GM15510 (cell line): ENCODE data around the gene EOLA2.
"Not testable (repeated sequence)": the region's sequence is repeated elsewhere in the genome, so short reads cannot be mapped to it uniquely, and the experiment has no call there.

ENCODE experiments used
- POLR2A ChIP-seq: IDR thresholded peaks from 3 replicates; pipeline ENCODE4 v1.6.1; 2011; ENCODE audit warnings: borderline replicate concordance; ENCODE audit not compliant: insufficient read length; ENCODE audit errors: extremely low read depth

EOLA2 gene

DNA sequence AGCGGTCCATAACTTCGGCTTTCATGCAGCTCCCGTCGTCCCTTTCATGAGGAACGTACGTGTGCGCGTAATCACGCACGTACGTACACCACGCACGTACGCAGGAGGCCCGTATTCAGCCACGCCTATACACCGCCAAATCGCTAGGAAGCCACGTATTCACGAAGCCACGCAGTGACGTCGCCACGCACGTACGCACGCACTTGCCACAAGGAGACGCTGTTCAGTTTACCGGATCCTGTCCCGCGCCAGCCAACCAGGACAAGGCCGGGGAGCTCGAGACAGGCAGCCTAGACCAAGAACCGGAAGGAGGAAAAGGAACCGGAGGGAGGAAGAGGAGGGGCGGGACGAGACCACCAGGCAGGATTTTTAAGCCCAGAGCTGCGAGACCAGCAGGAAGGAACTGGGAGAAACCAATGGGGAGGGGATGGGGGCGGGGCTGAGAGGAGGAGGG, at the start of gene EOLA2:
TSS of gene EOLA2 (minus strand) at position 65 of the 454 bp plus-strand sequence. CDS start 4,617 bp downstream, outside the sequence.
- peak; percentile 62 for TF ChIP-seq POLR2A

DNA sequence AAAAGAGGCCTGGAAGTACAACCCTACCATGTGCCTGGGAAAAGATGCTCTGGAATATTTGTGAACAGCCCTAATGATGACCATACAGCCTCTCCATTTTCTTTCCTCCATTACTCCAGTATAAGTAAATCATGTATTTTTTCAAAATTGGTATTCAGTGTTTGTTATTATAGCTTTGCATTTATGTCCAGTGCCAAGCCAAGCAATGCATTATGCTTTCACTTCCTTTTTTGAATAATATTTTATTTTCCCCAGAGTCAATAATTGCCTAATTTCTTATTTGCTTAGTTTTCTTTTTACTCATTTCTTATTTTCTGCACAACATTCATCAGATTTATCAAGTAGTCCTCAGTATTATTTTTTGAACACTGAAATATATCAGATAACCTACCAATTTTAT, 49.3 kb upstream of the EOLA2 start:
- no peak for TF ChIP-seq POLR2A

DNA sequence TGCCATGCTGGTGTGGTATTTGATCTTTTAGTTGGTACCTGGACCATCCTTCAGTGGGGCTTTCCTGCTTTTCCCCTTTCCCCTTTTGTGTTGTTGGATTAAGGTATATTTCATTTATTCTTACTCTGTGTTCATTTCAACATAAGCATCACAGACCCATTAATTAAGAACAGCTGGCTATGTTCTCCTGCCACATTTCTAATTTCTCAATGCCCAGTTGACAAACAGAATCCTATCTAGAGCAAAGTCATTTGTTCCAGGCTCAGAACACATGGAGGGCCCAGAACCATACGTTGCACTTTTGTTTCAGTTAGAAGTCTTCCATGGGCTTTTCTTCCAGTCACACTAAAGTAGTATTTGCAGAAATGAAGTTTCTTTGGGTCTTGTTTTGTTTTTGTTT, 46.1 kb upstream of the EOLA2 start:
- no peak for TF ChIP-seq POLR2A

DNA sequence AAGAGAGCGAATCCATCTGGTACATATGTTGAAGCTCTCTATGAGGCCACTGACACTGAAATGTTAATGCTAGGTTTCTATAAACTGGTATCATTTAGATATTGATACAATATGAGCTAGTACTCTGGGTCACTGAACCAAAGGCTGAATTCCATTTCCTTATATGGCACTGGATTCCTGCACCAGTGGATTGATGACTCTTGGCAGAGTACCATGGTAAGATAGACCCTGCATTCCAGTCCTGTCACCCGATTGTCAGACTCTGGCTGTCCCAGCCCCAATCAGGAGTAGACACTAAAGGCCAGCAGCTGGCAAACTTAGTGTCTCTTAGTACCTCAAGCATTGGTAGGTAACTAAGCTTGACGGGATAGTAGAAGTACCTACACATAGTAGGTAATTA, 44.0 kb upstream of the EOLA2 start:
- no peak for TF ChIP-seq POLR2A

DNA sequence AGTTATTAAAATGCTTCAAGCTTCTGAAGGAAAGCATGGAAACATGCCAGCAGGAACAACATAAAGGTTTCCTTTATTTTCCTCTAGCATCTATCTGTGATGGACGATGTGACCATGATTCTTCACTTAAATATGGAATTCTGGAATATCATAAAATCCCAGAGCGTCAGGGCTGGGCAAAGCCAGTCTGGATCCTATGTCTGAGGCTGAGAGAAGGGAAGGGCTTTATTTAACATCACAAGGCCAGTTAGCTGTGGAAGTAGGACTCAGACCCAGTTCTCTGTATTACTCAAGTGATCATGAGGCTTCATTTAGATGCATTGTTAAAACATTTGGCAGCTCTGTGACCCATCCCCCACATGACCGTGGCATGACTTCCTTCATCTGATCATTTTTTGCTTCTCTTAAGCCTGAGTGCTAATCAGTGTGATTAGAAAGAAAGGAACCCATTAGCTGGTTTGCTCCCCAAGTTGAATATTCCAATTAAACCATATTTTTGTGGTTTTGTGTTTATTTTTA, 40.9 kb upstream of the EOLA2 start:
- no peak for TF ChIP-seq POLR2A

DNA sequence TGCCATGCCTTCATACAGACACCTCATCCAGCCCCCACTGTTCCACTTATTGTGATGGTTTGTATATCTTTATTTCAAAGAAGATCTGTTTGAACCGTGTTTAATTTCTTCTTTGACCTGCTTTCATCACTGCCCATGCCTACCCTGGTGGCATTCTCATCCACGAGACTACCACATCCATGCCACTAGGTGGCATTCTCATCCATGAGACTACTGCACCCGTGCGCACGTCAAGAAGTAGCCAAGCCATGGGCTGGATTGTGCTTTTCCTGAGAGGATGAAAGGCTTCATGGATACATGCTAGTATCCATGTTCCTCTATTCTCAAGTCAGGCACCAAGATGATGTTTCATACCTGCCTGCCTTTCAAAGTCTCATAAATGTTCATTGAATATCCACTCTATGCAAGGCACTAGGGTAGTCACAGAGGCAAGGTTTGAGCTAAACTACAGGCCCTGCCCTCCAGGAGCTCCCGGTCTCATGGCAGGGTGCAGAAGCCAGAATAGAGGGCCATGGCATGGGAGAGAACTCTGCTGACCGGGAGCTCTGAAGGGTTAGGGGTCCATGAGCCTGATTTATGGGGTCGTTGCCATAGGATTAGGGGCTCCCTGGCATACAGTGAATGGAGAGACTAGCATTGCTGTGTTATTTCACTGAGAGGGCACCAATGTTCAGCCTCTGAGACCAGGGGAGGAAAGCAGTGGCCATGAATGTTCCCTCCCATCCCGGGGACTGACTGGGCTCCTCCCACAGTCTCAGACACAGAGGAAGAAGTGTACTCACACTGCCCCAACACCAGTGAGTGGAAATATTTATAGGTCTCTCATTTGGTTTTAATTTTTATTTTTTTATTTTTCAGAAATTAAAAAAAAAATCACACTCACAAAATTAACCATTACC, 24.8 kb upstream of the EOLA2 start:
- TF ChIP-seq POLR2A: no peak

DNA sequence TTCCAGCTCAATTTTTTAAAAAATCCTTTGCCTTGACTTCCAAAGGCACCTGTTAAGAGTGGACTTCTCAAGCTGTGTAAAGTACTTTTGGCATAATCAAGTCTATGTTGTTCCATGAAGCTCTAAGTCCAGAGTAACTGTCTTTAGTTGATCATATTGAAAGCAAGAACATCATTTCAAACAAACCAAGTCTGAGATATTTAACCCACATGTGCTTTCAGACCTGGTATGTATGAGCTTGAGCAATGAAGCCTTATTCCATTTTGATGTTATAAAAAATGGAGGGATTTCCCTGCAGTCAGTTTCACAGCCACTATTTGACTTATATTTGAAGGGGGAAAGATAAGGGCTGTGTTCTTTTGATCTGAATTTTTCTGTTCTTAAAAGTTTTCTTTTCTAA, 23.7 kb upstream of the EOLA2 start:
- no peak for TF ChIP-seq POLR2A

DNA sequence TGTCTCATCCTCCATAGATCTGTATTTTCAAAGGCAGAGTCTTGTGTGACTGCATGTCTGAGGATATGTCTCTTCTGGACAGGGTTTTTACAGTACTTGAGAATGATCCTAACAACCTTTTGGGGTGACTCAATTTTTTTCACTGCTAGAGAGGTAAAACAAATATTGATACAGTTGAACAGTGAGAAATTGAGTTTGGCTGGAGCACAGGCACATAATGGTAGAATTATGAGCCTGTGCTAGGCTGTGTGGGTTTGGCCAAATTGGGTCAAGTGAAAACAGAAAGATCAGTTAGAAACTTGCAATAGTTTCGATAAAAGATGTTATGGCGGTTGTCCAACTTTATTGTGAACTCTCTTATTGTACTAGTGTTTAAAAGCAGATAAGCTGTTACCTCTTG, 23.3 kb upstream of the EOLA2 start:
- TF ChIP-seq POLR2A: no peak

DNA sequence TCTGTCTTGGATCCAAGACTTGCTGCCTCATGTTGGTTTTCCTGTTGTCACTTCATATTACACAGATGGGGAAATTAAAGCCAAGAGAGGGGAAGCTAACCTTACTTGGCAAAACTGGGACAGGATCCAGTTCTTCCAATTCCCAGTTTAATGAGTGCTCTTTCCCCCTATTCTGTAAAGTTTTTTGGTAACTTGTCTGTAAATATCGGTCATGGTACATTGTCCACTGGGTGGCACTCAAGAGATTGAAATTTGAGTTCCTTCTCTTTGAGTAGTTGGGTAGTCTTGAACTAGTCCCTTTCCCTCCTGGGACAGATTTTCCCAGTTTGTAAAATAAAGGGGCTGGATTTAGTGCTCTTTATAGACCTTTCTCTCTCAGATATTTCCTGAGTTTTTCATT, 12.4 kb upstream of the EOLA2 start:
- no peak for TF ChIP-seq POLR2A

DNA sequence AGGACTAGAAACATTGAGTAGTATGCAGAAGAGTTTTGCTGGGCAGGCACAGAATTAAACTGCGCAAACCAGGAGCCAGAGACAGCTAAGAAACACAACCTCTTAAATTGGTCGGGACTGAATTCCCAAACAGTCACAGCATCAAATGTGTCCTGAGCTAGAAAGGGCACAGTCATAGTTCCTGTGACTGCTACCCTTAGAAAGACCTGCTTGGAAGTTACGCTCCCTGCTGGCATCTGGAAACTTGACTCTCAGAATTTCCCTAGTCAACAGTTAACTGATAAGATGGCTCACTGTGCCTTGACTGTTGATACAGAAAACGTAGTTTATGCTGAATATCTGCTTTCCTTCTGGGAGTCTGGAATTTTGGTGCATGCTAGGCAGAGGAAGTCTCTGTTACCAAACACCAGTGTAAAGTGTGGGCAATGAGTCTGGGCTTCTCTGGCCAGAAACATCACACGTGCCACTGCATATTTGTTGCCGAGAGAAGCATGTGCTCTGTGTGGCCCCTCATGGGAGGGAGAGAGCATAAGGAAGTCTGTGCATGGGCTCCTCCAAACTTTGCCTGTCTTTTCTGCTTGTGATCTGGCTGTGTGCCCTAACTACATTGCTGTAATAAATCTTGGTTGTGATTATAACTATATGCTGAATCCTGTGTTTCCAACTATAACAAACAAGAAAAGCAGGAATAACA, 11.6 kb upstream of the EOLA2 start:
- no peak for TF ChIP-seq POLR2A

DNA sequence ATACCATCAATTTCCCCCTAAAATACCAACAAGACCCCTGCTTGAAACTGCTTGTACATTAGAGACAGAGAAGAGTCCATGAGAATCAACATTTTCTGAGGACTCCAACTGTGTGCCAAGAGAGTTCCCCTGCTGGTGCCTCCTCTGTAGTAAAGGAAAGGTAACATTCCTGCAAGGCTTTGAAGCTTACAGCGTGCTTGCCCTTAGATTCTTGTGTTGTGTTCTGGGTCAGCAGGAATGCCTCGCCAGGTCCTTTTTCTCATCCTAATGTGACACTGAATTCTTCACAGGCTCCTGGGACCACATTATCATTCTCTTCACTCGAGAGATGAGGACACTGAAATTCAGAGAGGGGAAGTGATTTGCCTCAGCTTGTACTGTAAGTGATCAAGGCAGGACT, 9.7 kb upstream of the EOLA2 start:
- no peak for TF ChIP-seq POLR2A

DNA sequence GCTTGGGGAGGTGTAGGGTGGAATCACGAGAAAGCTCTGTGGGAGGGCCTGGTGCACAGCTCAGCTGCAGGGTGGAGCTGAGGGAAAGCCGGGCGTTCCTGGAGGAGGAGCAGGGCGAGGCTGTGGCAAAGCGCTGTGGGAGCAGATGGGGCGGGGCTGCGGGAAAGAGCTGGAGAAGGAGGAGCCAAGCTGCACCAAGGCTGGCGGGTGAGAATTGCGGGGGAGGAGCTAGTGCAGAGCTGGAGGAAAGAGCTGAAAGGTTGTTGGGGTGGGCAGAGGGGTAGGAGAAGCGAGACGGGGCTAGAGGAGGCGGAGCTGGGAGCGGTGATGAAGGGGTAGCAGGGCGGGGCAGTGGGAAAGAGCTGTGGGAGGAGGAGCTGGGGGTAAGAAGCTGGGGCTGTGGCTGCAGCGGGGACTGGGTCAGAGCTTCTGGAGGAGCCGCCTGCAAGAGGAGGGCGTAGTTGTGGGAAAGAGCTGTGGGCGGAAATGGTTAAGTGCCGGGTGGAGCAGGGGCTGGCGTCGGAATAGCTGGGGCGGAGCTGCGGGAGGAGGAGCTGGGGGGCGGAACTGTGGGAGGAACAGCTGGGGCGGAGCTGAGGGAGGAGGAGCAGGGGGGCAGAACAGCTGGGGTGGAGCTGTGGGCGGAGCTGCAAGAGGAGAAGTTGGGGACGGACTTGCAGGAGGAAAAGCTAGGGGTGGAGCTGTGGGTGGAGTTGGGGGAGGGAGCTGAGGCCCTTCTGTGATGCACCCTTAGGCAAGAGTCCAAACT, 1.8 kb upstream of the EOLA2 start:
- peak; percentile 26 for TF ChIP-seq POLR2A

DNA sequence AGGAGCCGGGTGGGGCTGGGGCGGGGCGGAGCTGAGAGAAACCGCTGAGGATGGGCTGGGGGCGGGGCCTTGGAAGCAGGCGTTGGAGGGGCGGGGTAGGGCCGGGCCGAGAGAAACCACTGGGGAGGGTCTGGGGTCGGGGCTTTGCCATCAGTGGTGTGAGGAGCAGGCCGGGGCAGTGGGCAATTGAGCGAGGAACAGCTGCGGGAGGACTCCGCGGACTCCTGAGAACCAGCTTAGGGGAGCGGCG, 1.3 kb upstream of the EOLA2 start:
- no peak for TF ChIP-seq POLR2A

DNA sequence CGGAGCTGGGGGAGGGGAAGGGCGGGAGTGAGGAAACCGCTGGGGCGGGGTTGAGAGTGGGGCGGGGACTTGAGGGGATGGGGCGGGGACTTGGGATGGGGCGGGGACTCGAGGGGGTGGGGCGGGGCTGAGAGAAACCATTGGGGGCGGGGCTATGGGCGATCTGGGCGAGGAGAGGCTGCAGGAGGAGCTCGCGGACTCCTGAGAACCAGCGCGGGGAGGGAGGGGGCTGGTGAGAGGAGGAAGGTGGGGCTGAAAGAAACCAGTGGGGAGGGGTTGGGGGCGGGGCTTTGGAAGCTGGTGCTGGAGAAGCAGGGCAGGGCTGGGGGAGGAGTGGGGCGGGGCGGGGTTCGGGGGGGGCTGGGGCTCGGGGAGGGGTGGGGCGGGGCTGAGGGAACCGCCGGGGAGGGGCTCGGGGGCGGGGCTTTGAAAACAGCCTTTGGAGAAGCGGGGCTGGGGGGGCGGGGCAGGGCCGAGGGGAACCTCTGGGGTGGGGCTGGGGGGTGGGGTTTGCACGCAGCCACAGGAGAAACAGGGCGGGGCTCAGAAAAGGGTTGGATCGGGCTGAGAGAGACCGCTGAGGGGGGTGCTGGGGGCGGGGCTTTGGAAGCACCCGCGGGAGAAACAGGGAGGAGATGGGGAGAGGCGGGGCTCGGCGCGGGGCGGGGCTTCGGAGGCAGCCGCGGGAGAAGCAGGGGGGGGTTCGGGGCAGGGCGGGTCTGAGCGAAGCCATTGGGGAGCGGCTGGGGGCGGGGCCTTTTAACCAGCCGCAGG, 777 bp upstream of the EOLA2 start:
- no peak for TF ChIP-seq POLR2A

DNA sequence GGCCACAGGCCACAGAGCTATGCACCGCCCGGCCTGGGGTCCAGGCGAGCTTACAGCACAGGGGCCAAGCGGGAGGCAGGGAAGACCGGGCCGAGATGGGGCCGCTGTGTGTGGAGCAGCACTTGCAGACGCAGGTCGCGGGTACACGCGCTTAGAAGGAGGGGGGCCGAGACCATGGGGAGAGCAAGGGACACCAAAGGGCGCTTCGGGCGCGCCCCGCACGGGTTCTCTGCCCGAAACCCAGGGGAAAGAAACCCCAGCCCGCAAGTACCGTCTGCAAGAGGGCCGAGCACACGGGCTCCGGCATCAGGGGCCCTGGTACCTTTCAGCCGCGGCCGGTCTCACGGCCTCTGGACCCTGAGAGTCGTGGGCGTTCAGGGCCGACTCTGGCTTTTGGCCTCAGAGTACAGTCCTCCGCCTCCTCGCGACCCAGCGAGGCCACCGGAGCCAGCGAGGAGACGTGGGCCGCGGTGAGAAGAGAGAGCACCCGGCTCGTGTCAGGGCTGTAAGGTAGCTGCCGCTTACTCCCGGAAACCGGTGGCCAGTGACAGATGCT, 342 bp downstream of the EOLA2 start:
- TF ChIP-seq POLR2A: no peak

DNA sequence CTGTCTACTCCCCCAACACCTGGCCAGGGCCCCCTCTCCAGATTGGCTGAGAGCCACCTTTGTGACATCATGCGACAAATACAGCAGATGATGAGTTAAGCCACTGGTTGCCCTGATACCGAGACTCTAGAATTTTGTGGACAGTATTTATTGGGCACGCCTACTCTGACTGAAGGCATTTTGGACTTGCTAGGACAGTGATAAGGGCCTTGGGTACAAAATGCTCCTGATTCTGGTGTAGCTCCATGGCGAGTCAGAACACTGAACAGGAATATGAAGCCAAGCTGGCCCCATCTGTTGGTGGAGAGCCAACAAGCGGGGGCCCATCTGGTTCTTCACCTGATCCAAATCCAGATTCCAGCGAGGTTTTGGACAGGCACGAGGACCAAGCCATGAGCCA, 8.9 kb downstream of the EOLA2 start, which contains the start of gene HSFX4:
TSS of gene HSFX4 (plus strand) at position 174 of the 400 bp plus-strand sequence. CDS start at position 246, 72 bp downstream.
- TF ChIP-seq POLR2A: not testable (repeated sequence)
